ENCODE results near the gene MEF2A.
A peak's percentile ranks its signal among the peaks of the same experiment; 100 is the strongest.
"Not testable (repeated sequence)": the region's sequence is repeated elsewhere in the genome, so short reads cannot be mapped to it uniquely, and the experiment has no call there.

Gene MEF2A

GRCh38 chr15:99731336-99732123 is 165.7 kb downstream of the MEF2A start:
- DNase-seq (ENCODE audit: low spot score), result no peak

DNA sequence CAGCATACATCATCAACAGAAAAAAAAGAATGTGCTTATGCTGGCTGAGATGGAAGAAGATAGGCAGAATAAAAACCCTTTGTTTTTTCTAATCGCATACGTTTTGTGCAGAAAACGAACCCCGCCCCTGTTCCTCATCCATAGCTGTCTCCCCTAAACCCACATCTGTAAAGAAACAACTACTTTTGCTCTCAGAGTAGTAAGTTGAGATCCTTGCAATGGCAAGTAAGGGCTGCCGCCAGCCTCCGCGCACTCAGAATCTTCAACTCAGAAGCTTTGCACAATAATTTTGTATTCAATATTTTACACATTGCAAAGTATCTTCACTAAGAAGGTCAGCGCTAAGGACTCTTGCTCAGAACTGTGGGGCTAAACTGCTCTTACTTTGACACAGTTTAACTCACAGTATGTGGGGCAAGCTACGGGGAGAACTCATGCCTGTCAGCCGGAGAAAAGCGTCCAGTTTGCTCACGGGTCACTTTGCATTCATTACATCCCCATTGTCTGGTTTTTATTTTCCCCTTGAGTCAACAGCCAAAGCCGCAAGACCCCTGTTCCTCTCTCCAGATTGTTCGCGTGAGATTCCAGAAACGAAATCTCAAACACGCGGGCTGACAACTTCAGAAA is 166.5 kb downstream of the MEF2A start:
- no peak for DNase-seq (ENCODE audit: low spot score)

GRCh38 chr15:99732751-99733267 is 167.0 kb downstream of the MEF2A start:
- no peak for DNase-seq (ENCODE audit: low spot score)

DNA sequence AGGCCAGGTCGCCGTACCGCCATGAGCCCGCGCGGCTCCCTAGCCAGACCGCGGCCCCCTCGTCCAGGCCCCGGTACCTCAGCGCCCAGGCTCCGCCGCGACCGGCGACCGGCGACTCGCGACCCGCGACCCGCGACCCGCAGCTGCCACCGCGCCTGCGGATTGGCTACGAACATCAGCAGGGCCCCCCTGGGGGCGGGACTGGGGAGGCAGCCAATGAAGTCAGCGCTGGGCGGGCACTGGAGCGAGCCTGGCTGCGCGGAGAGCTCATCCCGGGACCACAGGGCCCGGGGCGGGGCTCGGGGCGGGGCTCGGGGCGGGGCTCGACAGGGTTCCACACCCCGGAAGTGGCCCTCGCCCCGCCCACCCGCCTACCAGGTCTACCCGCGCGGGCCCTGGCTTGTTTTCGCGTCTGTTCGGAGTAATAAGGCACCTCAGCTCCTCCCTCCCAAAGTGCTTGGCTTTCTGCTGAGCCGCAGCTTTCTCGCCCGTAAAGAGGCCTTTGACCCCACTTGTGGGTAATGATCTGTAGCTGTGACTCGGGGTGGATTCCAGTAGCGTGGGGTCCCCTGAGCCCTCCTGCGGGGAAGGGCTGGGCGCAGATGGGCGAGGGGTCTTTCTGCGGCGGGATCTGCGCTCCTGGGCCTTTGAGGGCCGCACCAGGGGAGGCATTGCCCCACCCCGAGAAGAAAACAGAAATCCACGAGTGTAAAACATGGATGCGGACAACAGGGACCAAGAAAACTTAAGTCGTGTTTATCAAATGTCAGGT is 167.7 kb downstream of the MEF2A start, which contains the start of gene LYSMD4:
LYSMD4 (minus strand) TSS at position 170 of the 772 bp plus-strand sequence. CDS start 1,438 bp downstream, outside the sequence.
- peak; percentile 97 for DNase-seq (ENCODE audit: low spot score)

- DNase-seq (ENCODE audit: low spot score), result not testable (repeated sequence)
These were observed 168.2 kb downstream of the MEF2A start for GRCh38 chr15:99734040-99734291.

- DNase-seq (ENCODE audit: low spot score), result no peak
These were observed 168.8 kb downstream of the MEF2A start for GRCh38 chr15:99734575-99734974.

- DNase-seq (ENCODE audit: low spot score), result no peak
These were observed 170.1 kb downstream of the MEF2A start for GRCh38 chr15:99735868-99736267.

- DNase-seq (ENCODE audit: low spot score), result no peak
These were observed 170.9 kb downstream of the MEF2A start for GRCh38 chr15:99736702-99737101.

DNA sequence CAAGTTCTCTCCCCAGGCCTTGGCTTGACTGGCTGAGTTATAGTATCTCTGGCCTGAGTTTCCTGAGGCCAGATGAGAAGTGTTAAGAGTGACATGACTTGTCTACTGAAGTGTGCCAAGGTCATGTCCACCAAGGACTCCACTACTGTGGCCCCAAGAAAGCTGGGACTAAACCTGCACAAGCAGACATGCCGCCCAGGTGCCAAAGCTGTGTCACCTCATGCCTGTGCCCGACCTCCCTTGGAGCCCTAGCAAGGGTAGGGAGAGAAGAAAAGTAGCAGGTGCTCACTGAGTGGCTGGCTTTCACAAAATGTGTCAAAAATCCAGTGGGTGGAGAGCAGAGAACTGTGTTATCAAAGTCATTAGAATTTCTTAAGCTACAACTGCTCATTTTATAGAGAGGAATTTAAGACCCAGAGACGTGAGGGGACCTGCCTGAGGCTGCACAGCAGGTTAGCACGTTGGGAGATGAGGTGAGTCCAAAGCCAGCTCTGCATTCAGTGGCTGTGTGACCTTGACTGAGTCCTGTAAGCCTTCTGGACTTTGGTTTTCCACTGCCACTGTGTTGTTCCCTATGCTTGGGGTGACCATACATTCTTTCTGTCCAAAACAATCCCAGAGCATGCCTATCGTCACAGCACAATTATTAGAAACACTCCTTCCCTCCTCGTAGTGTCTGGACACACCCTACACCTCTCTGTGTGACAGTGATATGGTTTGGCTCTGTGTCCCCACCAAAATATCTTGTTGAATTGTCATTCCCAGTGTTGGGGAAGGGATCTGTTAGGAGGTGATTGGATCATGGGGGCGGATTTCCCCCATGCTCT is 172.4 kb downstream of the MEF2A start:
- no peak for DNase-seq (ENCODE audit: low spot score)

DNA sequence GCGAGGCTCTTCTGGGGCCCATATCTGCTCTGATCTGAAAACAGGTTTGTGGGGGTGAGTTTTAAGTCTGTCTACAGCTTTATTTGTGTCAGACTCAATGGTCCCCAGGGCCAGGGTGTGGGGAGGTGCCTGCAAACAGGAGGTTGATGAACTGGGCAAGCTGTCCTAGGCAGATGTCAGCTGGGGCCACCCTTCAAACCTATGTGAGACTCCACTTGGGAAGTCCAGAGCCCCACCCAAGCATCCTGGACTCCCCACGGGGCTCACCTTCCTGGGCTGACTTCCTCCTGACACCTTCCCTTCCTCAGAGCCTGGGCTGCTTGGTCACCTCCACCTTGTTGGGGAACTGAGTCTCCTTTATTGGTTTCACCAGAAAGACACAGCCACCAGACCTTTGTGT is 176.1 kb downstream of the MEF2A start:
- DNase-seq (ENCODE audit: low spot score), result no peak

DNA sequence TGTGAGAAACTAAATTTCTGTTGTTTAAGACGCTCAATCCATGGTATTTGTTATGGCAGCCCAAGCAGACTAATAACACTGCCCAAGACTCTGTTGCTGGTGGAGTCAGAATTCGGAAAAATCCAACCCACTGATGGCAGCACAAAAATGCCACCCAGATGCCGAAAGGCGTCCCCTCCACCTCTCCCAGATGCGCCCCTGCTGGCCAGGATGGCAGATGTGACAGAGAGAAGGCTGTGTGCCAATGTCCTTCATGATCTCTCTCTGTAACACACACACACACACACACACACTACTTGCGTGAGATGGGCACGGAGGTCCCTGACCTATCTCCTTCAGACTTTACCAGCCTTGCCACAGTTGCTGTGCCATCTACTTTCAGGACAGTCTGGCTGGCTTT is 178.4 kb downstream of the MEF2A start:
- DNase-seq (ENCODE audit: low spot score), result no peak

DNA sequence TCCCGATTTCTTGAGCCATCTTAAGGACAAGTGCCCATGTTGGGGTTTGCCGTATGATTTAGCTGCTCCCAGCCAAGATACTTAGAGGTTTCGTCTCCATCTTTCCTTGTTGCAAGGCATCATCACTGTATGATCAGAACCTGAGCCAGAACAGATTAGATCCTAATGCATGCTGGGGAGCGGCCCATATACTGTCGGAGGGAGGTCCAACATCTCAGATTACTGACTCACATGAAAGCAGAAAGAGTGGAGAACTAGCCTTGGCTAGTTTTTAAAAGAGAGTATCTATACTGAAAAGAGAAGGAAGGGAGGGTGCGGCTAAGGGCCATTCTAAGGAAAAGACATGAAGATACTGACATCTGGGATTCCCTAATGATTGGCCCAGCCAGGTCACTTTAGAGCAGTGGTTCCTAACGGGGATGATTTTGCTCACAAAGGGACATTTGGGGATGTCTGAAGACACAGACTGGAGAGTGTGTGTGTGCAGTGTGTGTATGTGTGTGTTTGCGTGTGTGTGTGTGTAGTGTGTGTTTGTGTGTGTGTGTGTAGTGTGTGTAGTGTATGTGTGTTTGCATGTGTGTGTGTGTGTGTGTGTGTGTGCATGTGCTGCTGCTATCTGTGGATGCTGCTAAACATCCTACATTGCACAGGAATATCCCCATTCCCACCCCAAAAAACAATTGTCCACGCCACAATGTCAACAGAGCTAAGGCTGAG is 179.7 kb downstream of the MEF2A start:
- no peak for DNase-seq (ENCODE audit: low spot score)

DNA sequence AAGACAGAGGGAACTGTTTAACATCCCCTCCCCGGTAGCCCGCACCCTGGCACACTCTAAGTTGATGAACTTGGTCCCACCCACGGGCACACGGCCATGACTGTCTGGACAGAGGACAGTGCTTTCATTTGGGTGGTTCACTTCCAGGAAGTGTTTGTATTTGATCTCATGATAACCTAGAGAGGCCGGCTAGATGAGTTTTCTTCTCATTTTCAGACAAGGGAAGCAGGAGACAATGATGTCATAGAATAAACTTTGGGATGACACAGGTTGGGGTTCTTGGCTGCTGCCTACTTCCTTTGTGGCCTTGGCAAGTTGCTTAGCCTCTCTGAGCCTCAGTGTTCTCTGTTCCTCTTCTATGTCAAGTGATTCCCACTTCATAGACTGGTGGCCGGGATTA is 183.6 kb downstream of the MEF2A start:
- DNase-seq (ENCODE audit: low spot score), result no peak

DNA sequence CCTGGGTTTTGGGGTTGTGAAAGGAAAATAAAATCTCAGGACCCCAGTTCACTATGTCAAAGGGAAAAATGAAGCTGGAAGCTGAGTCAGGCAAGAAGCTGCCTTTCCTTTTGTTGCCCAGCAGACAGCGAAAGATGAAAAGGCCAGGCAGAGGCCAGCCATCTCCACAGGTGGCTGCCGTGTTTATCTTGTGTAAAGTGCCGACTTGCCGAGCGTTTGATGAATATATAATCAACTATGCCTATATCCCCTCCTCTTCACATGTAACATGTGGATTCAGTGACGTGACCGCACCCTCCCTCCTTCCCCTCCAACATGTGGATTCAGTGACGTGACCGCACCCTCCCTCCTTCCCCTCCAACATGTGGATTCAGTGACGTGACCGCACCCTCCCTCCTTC is 184.5 kb downstream of the MEF2A start:
- not testable (repeated sequence) for DNase-seq (ENCODE audit: low spot score)

GRCh38 chr15:99752556-99752955 is 186.8 kb downstream of the MEF2A start:
- DNase-seq (ENCODE audit: low spot score), result no peak

DNA sequence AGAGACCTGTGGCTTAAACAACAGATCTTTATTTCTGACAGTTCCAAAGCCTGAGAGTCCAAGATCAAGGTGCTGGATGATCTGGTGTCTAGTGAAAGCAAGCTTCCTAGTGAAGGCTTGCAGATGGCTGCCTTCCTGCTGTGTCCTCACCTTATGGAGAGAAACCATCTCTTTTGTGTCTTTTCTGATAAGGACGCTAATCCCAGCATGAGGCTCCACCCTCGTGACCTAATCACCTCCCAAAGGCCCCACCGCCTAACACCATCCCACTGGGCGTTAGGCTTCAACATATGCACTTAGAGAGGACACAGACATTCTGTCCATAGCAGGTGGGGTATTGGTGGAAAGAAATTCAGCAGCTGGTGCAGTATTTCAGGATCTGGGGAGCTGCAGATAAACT is 187.3 kb downstream of the MEF2A start:
- no peak for DNase-seq (ENCODE audit: low spot score)

DNA sequence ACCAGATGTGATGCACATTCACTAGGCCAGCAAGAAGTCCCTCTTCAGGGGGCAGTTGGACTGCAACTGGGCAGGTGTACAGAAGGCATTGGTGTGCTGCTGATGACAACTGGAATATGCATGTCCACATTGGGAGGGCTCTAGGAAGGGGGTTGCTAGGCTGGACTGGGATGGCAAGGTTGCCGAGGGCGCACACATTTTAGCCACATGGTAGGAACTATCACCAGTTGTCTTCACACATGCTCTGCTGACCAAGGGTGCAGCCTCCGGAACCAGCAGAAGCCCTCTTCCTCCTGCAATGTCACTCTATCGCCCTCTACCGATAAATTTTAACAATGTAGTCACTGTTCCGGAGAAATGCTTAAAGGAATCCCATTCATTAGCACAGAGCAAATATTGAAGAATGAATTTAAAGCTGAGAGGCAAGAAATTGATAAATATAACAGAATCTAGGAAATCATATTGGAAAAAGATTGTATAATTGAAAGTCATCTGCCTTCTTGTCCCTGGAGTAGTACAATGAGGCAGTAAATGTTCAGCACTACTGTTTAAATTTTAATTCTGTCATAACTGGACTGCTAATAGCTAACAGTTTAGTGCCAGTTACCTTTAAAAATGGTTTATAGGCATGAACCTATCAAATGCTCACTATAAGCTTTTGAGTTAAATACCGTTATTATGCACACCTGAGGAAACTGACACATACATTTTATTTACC is 190.1 kb downstream of the MEF2A start:
- DNase-seq (ENCODE audit: low spot score), result peak; percentile 72

- no peak for DNase-seq (ENCODE audit: low spot score)
These were observed 196.5 kb downstream of the MEF2A start for GRCh38 chr15:99762288-99762687.

DNA sequence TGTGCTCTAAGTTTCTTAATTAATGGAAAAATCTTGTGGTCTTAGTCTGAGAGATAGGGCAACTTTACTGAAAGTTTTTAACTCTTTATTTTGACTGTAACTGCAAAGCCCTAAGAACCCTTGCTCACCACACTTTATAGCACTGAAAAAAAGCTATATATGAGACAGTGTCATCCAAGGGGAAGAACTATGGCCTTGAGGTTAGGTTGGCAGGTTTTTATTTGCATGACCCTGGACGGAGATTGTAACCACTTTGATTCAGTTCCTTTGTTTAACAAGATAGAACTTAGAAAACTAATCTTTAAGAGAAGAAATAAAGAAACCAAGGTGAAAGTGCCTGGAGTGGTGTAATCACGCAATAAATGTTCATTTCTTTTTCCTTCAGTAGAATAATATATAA is 198.0 kb downstream of the MEF2A start:
- DNase-seq (ENCODE audit: low spot score), result no peak

DNA sequence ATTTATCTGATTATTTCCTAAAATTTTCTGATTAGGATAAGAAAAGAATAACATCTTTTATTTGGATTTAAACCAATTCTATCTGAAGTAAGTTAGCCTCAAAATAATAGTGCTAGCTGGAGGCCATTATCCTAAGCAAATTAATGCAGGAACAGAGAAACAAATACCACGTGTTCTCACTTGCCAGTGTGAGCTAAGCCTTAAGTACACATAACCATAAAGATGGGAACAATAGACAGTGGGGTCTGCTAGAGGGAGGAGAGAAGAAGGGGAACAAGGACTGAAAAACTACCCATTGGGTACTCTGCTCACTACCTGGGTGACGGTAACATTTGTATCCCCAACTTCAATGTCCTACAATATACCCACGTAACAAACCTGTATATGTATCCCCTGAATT is 198.7 kb downstream of the MEF2A start:
- DNase-seq (ENCODE audit: low spot score), result no peak

Measured in CD4-positive, alpha-beta T cell treated with Interleukin-15 for 4 hours (primary cell).